ENCODE measurements around the gene CSRP3. TPM values are rescaled to one million over a fixed set of nuclear protein-coding genes. Genes with fewer than 3 reads are reported as not detected.

The CSRP3 gene
- total and polyA plus RNA-seq, 7 donors: 35.9 to 1,082 (median 710) TPM

DNA sequence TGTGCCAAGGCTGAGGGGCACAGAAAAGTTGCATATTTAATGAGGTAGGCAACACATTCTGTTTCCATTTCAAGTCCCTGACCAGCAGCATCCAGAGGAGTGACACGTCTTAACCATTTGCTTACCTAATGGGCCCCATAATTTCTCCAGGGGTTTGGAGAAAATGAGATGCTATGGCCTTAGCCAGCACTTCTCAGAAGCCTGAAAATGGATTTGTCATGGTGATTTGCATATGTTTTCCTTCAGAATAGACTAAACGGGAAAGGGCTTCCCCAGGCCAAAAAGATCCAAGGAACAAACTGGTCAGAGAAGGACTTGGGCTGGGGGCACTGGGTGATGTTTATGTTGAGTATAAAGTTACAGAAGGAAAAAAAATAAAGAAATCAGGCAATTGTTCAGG is 16.7 kb downstream of the CSRP3 start:
- Histone ChIP-seq H3K27me3 (ENCODE audit: insufficient read depth in 3 of 3, low read length in 2 of 3) (no peaks in the 10 kb centered on the region), H3K9me3 (no peaks in the 10 kb centered on the region), H3K36me3 (ENCODE audit: insufficient read depth in 1 of 2, low read depth in 1 of 2) (peaks cover 8 to 97% of the 10 kb centered on the region in 2 donors), H3K4me1 (no peaks in the 10 kb centered on the region), H3K4me3 (no peak overlapping the region), H3K27ac (no peak overlapping the region)
- TF ChIP-seq CTCF (IDR thresholded peaks at IDR 0.05): no peak
- DNase-seq (no peak), ATAC-seq (no peak)
- 38 to 55% (median 42%) methylated on average over 2 of the region's 2 CpGs for WGBS, 3 donors
- intact Hi-C loops (cut with DNase I): loop anchor here in 1 of 2 donors (10.0 kb wide), 1 partner anchor 60 kb away; the partner anchor contains the start of gene E2F8

DNA sequence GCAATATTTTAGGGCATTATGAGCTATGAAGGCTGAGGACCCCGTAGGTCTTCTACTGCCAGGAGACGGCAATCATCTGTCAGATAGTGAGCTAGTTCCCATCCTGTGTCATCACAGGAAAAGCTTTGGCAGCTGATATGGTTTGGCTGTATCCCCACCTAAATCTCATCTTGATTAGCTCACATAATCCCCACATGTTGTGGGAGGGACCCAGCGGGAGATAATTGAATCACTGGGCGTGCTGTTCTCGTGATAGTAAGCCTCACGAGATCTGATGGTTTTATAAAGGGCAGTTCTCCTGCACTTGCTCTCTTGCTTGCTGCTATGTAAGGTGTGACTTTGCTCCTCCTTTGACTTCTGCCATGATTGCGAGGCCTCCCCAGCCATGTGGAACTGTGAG is 18.1 kb downstream of the CSRP3 start:
- Histone ChIP-seq H3K27ac (no peak overlapping the region), H3K4me1 (no peaks in the 10 kb centered on the region), H3K27me3 (ENCODE audit: insufficient read depth in 3 of 3, low read length in 2 of 3) (no peaks in the 10 kb centered on the region), H3K9me3 (no peaks in the 10 kb centered on the region), H3K36me3 (ENCODE audit: insufficient read depth in 1 of 2, low read depth in 1 of 2) (peaks cover 5 to 90% of the 10 kb centered on the region in 2 donors), H3K4me3 (no peak overlapping the region)
- ATAC-seq: no peak
- TF ChIP-seq CTCF (IDR thresholded peaks at IDR 0.05): no peak
- 62 to 76% (median 74%) methylated on average over 7 of the region's 7 CpGs for WGBS, 3 donors
- intact Hi-C loops (cut with DNase I): loop anchor here in 1 of 2 donors (10.0 kb wide), 1 partner anchor 61 kb away; the partner anchor contains the start of gene E2F8
- DNase-seq: no peak

DNA sequence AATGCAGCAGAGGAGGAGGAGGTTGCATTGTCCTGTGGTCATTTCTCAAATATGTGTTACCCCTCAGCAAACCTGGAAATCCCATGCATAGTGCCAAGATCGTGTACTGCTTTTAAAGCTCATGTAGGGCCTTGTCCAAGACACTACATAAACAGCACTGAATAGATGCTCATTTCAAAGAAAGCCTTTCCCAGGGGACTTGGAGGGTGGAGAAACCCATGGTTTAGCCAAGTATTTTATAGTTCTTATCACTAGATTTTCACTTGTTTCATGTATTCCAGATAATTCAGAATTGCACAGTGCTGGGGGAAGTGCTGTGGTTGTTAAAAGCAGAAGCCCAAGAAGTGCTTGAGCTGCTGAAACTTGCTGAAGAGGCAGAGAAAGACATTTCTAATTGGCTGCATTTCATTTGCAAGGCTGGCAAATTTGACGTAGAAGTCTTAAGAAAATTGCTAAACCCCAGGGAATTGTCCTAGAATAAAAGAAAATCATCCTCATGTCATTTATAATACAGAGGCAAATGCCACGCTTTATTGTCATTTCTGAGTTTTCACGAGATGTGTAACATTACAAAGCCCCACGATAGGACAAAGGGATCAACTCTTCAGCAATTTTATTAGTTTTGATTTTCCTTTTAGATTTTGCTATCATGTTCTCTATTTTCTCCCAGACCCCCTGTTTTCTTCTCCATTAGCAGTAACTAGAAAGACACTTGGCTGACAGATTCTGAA is 20.1 kb downstream of the CSRP3 start:
- H3K4me3 ChIP-seq: no peak overlapping the region
- intact Hi-C loops (cut with DNase I): loop anchor here in 1 of 2 donors (10.0 kb wide), 1 partner anchor 63 kb away; the partner anchor contains the start of gene E2F8
- H3K4me1 ChIP-seq: no peaks in the 10 kb centered on the region
- H3K27me3 ChIP-seq (ENCODE audit: insufficient read depth in 3 of 3, low read length in 2 of 3): no peaks in the 10 kb centered on the region
- WGBS, 3 donors: 60 to 76% (median 72%) methylated on average over 5 of the region's 5 CpGs
- peak in 2 of 4 donors; percentile 11 to 13 for ATAC-seq
- peaks cover 8 to 89% of the 10 kb centered on the region in 2 donors for H3K36me3 ChIP-seq (ENCODE audit: insufficient read depth in 1 of 2, low read depth in 1 of 2)
- DNase-seq: no peak
- no peak for TF ChIP-seq CTCF (IDR thresholded peaks at IDR 0.05)
- H3K9me3 ChIP-seq: no peaks in the 10 kb centered on the region
- H3K27ac ChIP-seq: no peak overlapping the region

GRCh38 chr11:19176629-19177186 is 25.1 kb downstream of the CSRP3 start:
- intact Hi-C loops (cut with DNase I): no loop called here
- Histone ChIP-seq H3K27me3 (ENCODE audit: insufficient read depth in 3 of 3, low read length in 2 of 3) (no peaks in the 10 kb centered on the region), H3K4me3 (no peak overlapping the region), H3K36me3 (ENCODE audit: insufficient read depth in 1 of 2, low read depth in 1 of 2) (peaks cover 7 to 55% of the 10 kb centered on the region in 2 donors), H3K9me3 (no peaks in the 10 kb centered on the region), H3K27ac (no peak overlapping the region), H3K4me1 (no peaks in the 10 kb centered on the region)
- 79 to 85% (median 84%) methylated on average over 2 of the region's 2 CpGs for WGBS, 3 donors
- no peak for DNase-seq
- ATAC-seq: no peak
- no peak for TF ChIP-seq CTCF (IDR thresholded peaks at IDR 0.05)

All from psoas muscle (tissue), 8 donors.